ENCODE measurements around the gene EFCAB8. TPM values are rescaled to one million over a fixed set of nuclear protein-coding genes. Genes with fewer than 3 reads are reported as not detected.
"Not testable (repeated sequence)": the region's sequence is repeated elsewhere in the genome, so short reads cannot be mapped to it uniquely, and the experiment has no call there.

Gene EFCAB8
- total RNA-seq, 1 donor from 2014 or later, result 0.96 TPM

- intact Hi-C loops (cut with micrococcal nuclease), result loop anchor here (5.0 kb wide), 1 partner anchor 228 kb away; the partner anchor contains the start of gene COMMD7
Observed at GRCh38 chr20:32970115-32970972, 111.6 kb downstream of the EFCAB8 start.

GRCh38 chr20:32970973-32971300 lies 112.2 kb downstream of the EFCAB8 start:
- intact Hi-C loops (cut with micrococcal nuclease), result loop anchor here (5.0 kb wide), 1 partner anchor 229 kb away; the partner anchor contains the start of gene COMMD7

DNA sequence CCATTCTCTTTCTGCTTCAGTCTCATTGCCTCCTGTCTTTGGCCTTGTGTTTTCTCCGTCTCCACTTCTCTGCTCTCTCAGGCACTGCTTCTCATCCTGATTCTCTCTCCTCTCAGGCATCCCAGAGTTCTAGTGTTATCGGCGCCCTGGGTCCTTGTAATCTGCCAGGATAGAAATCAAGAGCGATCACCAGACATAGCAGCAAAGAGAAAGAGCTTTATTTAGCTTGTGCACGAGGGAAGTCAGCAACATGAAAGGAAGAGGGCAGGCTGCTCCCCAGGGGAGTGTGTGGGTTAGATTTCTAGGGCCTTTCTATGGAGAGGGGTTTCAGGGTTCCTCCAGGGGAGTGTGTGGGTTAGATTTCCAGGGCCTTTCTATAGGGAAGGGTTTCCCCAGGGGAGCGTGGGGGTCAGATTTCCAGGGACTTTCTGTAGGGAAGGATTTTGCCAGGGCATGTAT lies 113.0 kb downstream of the EFCAB8 start:
- intact Hi-C loops (cut with micrococcal nuclease), result loop anchor here (1.0 to 5.0 kb wide), 2 partner anchors 114 to 229 kb away; partner anchors contain the start of gene COMMD7

DNA sequence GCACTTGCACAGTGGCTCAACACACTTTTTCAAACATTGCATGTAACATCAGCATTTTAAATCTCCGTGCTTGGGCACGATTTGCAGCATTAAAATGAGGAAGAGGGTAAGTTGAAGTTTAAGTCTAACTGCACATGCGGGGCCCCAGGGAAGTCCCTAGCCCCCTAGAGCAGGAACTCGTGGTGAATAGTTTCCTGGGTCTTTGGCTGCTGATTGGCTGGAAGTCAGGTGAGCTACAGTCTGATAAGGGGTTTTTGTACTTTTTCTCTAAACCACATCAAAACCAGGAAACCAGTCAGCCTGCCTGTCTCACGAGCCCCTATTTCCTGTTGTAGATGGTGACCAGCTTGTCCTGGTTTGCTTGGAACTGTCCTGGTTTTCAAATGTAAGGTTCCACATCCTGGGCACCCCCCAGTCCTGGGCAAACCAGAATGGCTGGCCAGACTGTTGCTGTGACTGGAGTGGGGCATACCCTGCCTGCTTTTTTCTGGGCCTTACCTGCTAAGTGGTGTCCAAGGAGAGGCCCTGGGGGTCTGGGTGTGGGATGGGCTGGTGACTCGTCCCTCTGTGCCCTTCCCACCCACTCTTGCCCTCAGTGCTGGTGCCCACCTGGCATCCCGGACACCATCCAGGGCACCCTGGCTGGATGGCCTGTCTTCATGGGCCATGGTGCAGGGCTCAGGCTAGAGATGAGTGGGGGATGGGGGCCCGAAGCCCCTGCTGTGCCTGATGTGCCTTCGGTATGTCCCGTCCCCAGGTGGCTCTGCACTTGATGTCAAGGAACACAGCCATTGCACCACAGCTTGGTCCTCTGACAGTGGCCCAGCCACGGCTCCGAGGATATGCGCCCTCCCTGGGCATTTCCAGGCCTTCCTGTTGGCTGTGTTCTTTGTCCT lies 113.7 kb downstream of the EFCAB8 start:
- intact Hi-C loops (cut with micrococcal nuclease), result loop anchor here (1.0 to 5.0 kb wide), 2 partner anchors 115 to 230 kb away; partner anchors contain the start of gene COMMD7

GRCh38 chr20:32973077-32973717 lies 114.5 kb downstream of the EFCAB8 start:
- intact Hi-C loops (cut with micrococcal nuclease), result loop anchor here (5.0 kb wide), 1 partner anchor 231 kb away; the partner anchor contains the start of gene COMMD7

- intact Hi-C loops (cut with micrococcal nuclease), result loop anchor here (5.0 kb wide), 1 partner anchor 232 kb away; the partner anchor contains the start of gene COMMD7
Observed at GRCh38 chr20:32974204-32975064, 115.7 kb downstream of the EFCAB8 start.

DNA sequence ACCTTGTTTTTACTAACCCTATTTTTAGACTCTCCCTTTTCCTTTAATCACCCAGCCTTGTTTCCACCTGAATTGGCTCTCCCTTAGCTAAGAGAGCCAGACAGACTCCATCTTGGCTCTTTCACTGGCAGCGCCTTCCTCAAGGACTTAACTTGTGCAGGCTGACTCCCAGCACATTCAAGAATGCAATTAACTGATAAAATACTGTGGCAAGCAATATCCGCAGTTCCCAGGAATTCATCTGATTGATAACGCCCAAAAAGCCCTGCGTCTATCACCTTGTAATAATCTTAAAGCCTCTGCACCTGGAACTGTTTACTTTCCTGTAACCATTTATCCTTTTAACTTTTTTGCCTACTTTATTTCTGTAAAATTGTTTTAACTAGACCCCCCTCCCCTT lies 116.4 kb downstream of the EFCAB8 start:
- intact Hi-C loops (cut with micrococcal nuclease), result not testable (repeated sequence)

- intact Hi-C loops (cut with micrococcal nuclease), result no loop called here
Observed at GRCh38 chr20:32975698-32976674, 117.3 kb downstream of the EFCAB8 start.

DNA sequence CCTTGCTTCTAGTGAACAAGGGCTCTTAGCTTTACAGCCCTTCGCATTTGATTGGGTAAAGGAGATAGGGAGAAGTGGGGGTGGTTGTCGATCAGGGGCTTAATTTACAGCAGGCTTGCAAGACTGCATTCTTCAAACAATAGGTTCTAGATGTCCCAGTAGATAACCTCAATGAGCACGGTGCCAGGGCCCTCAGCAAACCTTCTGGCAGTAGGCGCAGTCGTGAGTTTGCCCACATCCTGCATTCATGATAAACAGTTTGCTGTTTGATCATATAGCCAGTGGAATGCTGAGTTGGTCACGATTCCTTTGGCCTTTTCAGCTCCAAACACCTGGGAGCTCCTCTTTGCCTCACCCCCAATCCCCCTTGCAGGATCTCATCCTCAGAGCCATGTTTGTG lies 118.0 kb downstream of the EFCAB8 start:
- intact Hi-C loops (cut with micrococcal nuclease), result no loop called here

- intact Hi-C loops (cut with micrococcal nuclease), result no loop called here
Observed at GRCh38 chr20:32977281-32978008, 118.7 kb downstream of the EFCAB8 start.

GRCh38 chr20:32978009-32978335 lies 119.2 kb downstream of the EFCAB8 start:
- intact Hi-C loops (cut with micrococcal nuclease), result no loop called here

DNA sequence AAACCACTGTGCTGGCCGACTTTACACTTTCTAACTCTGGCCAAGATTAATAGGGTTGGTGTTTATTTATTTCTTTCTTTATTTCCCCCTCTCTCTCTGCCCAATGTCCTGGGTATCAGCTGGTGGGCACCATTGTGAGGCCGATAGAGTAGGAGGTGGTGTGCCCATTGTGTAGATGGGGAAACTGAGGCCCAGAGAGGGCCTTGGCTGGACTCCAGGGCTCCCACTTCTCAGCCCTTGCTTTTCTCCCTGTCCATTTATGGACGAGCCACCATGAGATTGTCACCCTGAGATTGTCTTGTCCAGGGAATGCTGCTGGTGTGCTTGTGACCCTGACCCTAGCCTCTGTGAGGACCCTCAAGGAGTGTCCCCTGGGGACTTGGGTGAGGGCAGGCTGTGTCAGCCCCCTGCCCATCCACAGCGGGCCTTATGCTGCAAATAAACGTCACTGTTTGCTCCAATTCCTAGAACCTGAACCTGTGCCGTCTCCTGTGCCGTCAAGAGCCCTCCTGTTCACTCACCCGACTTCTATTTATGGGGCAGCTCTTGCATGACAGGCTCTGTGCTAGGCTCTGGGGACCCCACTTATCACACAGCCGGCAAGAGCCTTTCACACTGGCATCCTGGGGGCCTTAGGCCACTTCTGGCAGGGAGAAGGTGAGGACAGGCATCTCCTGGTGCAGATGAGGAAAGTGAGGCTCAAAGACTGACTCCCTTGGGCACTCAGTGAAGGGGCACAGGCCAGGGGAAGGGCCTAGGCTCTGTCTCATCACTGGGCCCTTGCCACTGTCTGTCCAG lies 120.7 kb downstream of the EFCAB8 start:
- intact Hi-C loops (cut with micrococcal nuclease), result no loop called here

- intact Hi-C loops (cut with micrococcal nuclease), result no loop called here
Observed at GRCh38 chr20:32980131-32980941, 121.6 kb downstream of the EFCAB8 start.

- intact Hi-C loops (cut with micrococcal nuclease), result no loop called here
Observed at GRCh38 chr20:32980990-32981389, 122.3 kb downstream of the EFCAB8 start.

DNA sequence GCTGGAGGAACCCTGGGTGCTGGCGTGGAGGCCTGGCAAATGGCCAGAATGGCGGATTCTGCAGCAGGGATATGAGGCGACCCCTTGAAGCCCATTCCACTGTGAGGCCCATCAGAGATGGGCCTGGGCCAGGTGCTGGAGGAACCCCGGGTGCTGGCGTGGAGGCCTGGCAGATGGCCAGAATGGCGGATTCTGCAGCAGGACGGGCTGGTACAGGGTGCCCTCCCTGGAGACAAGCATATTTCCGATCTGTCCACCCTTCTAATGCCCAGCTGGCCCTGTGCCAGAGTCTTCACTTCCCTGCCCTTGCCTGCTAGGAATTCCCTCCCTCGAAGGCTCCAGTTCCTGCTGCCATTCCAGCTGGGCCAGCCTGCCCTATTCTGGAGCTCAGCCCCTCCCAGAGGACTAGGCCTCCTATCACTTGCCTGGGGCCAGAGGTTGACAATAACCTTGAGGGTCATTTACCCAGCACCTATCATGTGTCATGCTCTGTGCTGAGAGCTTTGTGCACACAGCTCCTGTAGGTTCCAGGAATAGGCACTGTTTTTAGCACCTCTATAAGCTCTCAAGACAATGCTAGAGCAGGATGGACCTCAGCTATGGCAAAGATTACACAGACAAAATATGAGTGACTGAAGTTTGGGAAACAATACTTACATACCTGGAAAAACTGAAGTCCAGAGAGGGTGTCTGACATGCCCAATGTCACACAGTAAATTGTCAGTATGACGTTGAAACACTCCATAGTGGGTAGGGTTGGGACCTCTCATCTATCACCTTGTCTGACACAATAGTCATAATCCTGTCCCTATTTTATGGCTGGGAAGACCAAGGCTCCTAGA lies 124.1 kb downstream of the EFCAB8 start:
- intact Hi-C loops (cut with micrococcal nuclease), result no loop called here
